RWPE1 (cell line): Measurements from ENCODE around the gene TASOR.

Source experiments
- CTCF ChIA-PET: fragments of 350-600 bp; sonication (Branson Sonifier 250); formaldehyde crosslinking; extraction: SDS; loops from one replicate; lab custom pipeline; 2021; lab: Yijun Ruan, JAX
- POLR2A ChIA-PET: fragments of 400-600 bp; formaldehyde crosslinking; extraction: SDS; loops from one replicate; lab custom pipeline; 2020; ENCODE audit warnings: antibody characterized with exemption; ENCODE audit not compliant: low non-redundant PET; lab: Yijun Ruan, JAX
- DNase-seq: peaks from one replicate; pipeline ENCODE4 v3.0.0; 2012; ENCODE audit warnings: low spot score
- H3K27ac ChIP-seq: fragments of 450-650 bp; 2 replicates; pipeline ENCODE4 v1.5.1; 2017
- CTCF ChIP-seq: fragments of 450-650 bp; conservative IDR thresholded peaks from 2 replicates; pipeline ENCODE4 v1.5.1; 2017; ENCODE audit warnings: low read depth, mild to moderate bottlenecking

TASOR gene

GRCh38 chr3:56654460-56654859 lies 28.6 kb downstream of the TASOR start:
- POLR2A ChIA-PET, result no interaction called here
- no peak overlapping the region for H3K27ac ChIP-seq
- CTCF ChIA-PET, result interaction anchor here (0.7 kb wide), 1 partner anchor 24 kb away, joined by 3 read pairs; no protein-coding TSS in a partner anchor
- DNase-seq, result no peak
- no peak for TF ChIP-seq CTCF

- TF ChIP-seq CTCF, result no peak
- ChIA-PET CTCF (no interaction called here), POLR2A (no interaction called here)
- no peak for DNase-seq
- H3K27ac ChIP-seq, result no peak overlapping the region
These were observed 37.7 kb downstream of the TASOR start for GRCh38 chr3:56645407-56645806.

DNA sequence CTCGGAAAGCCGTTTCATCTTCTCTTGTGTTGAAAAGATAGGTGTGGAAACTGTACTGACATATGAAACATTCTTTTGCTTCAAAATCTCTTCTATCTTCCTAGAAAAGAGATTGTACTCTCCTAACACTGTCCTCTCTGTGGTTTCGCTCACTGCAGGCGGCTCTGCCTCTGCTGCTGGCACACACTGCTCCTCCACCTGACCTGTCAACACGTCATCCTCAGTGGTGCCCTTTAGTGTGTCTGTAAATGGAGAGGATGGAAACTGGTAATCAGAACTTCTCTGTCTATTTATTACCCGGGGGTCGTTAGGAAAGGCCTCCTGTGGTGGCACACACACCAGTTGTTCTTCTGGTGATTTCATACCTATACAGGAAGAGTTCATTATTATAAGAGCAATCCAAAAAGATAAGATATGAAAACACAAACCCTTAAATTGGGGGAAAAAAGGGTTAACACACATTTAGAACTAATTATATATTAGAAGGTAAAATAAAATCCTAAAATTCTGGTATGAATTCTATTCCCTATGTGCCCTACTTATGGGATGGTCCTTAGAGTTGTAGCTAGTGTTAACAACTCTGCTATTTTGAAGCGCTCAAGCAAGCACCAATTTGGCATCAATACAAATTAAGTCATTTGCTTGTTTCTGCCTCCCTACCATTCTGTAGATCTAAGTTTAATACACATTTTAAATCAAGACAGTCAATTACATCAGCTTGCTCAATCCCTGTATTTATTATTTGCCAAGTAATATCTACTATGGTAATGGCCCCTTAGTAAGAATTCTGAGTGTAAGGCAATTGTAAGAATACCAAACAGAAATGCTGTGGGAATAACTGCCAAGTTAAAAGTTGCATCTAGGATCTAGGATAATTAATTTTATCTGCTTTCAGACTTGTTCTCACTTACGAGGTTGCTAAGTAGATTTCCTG lies 49.2 kb downstream of the TASOR start:
- CTCF ChIA-PET, result no interaction called here
- TF ChIP-seq CTCF, result no peak
- no peak for DNase-seq
- POLR2A ChIA-PET, result no interaction called here
- H3K27ac ChIP-seq, result no peak overlapping the region
